Measurements from ENCODE around the gene PHLDA3.
A peak's percentile ranks its signal among the peaks of the same experiment; 100 is the strongest.
"Not testable (repeated sequence)": the region's sequence is repeated elsewhere in the genome, so short reads cannot be mapped to it uniquely, and the experiment has no call there.

Gene PHLDA3

GRCh38 chr1:201485184-201485774, 16.3 kb upstream of the PHLDA3 start:
- DNase-seq, result no peak

- no peak for DNase-seq
These were observed 14.5 kb upstream of the PHLDA3 start for GRCh38 chr1:201483373-201483949.

- no peak for DNase-seq
These were observed 13.8 kb upstream of the PHLDA3 start for GRCh38 chr1:201482755-201483154.

- DNase-seq, result peak; percentile 74
These were observed 12.9 kb upstream of the PHLDA3 start for GRCh38 chr1:201481761-201482493.

GRCh38 chr1:201481004-201481380, 12.0 kb upstream of the PHLDA3 start:
- no peak for DNase-seq

- peak; percentile 45 for DNase-seq
These were observed 11.4 kb upstream of the PHLDA3 start for GRCh38 chr1:201480231-201481003.

GRCh38 chr1:201479201-201479730, 10.3 kb upstream of the PHLDA3 start:
- no peak for DNase-seq

GRCh38 chr1:201478666-201479065, 9.7 kb upstream of the PHLDA3 start:
- DNase-seq, result not testable (repeated sequence)

- no peak for DNase-seq
These were observed 7.8 kb upstream of the PHLDA3 start for GRCh38 chr1:201476670-201477344.

- DNase-seq, result no peak
These were observed 7.1 kb upstream of the PHLDA3 start for GRCh38 chr1:201475915-201476669.

- DNase-seq, result no peak
These were observed 6.1 kb upstream of the PHLDA3 start for GRCh38 chr1:201475130-201475529.

- DNase-seq, result no peak
These were observed 4.3 kb upstream of the PHLDA3 start for GRCh38 chr1:201473296-201473695.

- not testable (repeated sequence) for DNase-seq
These were observed 3.3 kb upstream of the PHLDA3 start for GRCh38 chr1:201472321-201472720.

GRCh38 chr1:201471772-201472171, 2.8 kb upstream of the PHLDA3 start:
- no peak for DNase-seq

GRCh38 chr1:201470581-201470980, 1.6 kb upstream of the PHLDA3 start:
- no peak for DNase-seq

- DNase-seq, result no peak
These were observed 672 bp upstream of the PHLDA3 start for GRCh38 chr1:201469645-201470074.

GRCh38 chr1:201468501-201468843, 516 bp downstream of the PHLDA3 start:
- no peak for DNase-seq

- no peak for DNase-seq
These were observed 2.5 kb downstream of the PHLDA3 start for GRCh38 chr1:201466492-201466891.

- DNase-seq, result no peak
These were observed 3.2 kb downstream of the PHLDA3 start for GRCh38 chr1:201465698-201466290.

- no peak for DNase-seq
These were observed 5.9 kb downstream of the PHLDA3 start for GRCh38 chr1:201463071-201463552.
